Lung (tissue), 12 donors: ENCODE results near the gene PLA2R1. TPM values are rescaled to one million over a fixed set of nuclear protein-coding genes. Genes with fewer than 3 reads are reported as not detected.

Experiments
- ATAC-seq: fragments of 200-7000 bp; cut with Tn5 transposase; one replicate; pipeline ENCODE4 v1.9.1; 2020; ENCODE audit warnings: moderate number of reproducible peaks; ENCODE audit not compliant: insufficient read depth, low FRiP score
- DNase-seq, 3 donors: peaks; one replicate each; pipeline ENCODE4 v3.0.0-alpha.2; 2013 to 2017
- H3K27ac ChIP-seq, 2 donors: one replicate each; pipeline ENCODE4 v1.5.1; 2013; ENCODE audit warnings: mild to moderate bottlenecking in 2 of 2, moderate library complexity in 2 of 2, control low read depth in 1 of 2, inconsistent platforms in 1 of 2, low read depth in 1 of 2, low read length in 1 of 2
- H3K27me3 ChIP-seq, 3 donors: one replicate each; pipeline ENCODE4 v1.5.1; 2013; ENCODE audit warnings: low read length in 2 of 3; ENCODE audit not compliant: control insufficient read depth in 3 of 3, insufficient read depth in 3 of 3
- H3K36me3 ChIP-seq, 4 donors: one replicate each; pipeline ENCODE4 v1.5.1; 2013; ENCODE audit warnings: low read length in 4 of 4, mild to moderate bottlenecking in 1 of 4, moderate library complexity in 1 of 4; ENCODE audit not compliant: control insufficient read depth in 4 of 4, insufficient read depth in 4 of 4
- H3K4me1 ChIP-seq, 5 donors: one replicate each; pipeline ENCODE4 v1.5.1; 2013; ENCODE audit warnings: low read length in 5 of 5, mild to moderate bottlenecking in 2 of 5, moderate library complexity in 1 of 5; ENCODE audit not compliant: control insufficient read depth in 5 of 5, insufficient read depth in 5 of 5
- H3K4me3 ChIP-seq: one replicate; pipeline ENCODE4 v1.5.1; 2013; ENCODE audit warnings: mild to moderate bottlenecking, control low read depth, moderate library complexity
- H3K9ac ChIP-seq, 2 donors: one replicate each; pipeline ENCODE4 v1.5.1; 2013; ENCODE audit warnings: low read length in 2 of 2, control low read depth in 1 of 2; ENCODE audit not compliant: insufficient read depth in 1 of 2
- H3K9me3 ChIP-seq, 4 donors: one replicate each; pipeline ENCODE4 v1.5.1; 2013; ENCODE audit warnings: low read length in 3 of 4, mild to moderate bottlenecking in 1 of 4, moderate library complexity in 1 of 4; ENCODE audit not compliant: control insufficient read depth in 4 of 4, insufficient read depth in 3 of 4
- CTCF ChIP-seq: IDR thresholded peaks from 2 replicates; pipeline ENCODE4 v1.5.1; 2012; ENCODE audit warnings: mild to moderate bottlenecking; ENCODE audit errors: control extremely low read depth, extremely low read depth
- WGBS, 2 donors: extraction: QIAGEN DNeasy Blood & Tissue Kit; methylation state at CpG; one replicate each; pipeline ENCODE4 v1.1.7; 2013; 5-methylcytosine and 5-hydroxymethylcytosine counted together
- polyA plus RNA-seq, 2 donors: library from polyadenylated mRNA; stranded (reverse); fragments of 200-250 nt; gene quantifications; one replicate each; pipeline ENCODE4 v1.2.1, GENCODE V29; 2013
- total RNA-seq, 2 donors: library from RNA; depleted of rRNA in 1 of 2; stranded (reverse); fragments of >200 nt in 1 of 2; gene quantifications; one replicate each; pipeline ENCODE4 v1.2.1, GENCODE V29; 2014 to 2021
- donor health status: control.
- donor health status: control.
- donor health status: Bipolar disorder and iron deficiency.
- donor health status: healthy.
- donor health status: DM: yes; HTN: yes; CAD: no.

The PLA2R1 gene
- total and polyA plus RNA-seq, 4 donors, result 0.79 to 13.5 (median 2.3) TPM

GRCh38 chr2:159953136-159953823, 109.1 kb downstream of the PLA2R1 start:
- H3K4me1 ChIP-seq, result peaks cover 0 to 5% (median 0%) of the 10 kb centered on the region in 5 donors
- WGBS, 2 donors, result 80 to 82% methylated on average over 2 of the region's 2 CpGs
- no peaks in the 10 kb centered on the region for H3K36me3 ChIP-seq
- no peak overlapping the region for H3K9ac ChIP-seq
- no peaks in the 10 kb centered on the region for H3K9me3 ChIP-seq
- ATAC-seq (no peak), DNase-seq (peak in 1 of 3 donors; percentile 33)
- no peak overlapping the region for H3K27ac ChIP-seq
- TF ChIP-seq CTCF, result no peak
- no peak overlapping the region for H3K4me3 ChIP-seq
- no peaks in the 10 kb centered on the region for H3K27me3 ChIP-seq

GRCh38 chr2:159946326-159946999, 116.0 kb downstream of the PLA2R1 start:
- Histone ChIP-seq H3K4me1 (peaks cover 0 to 36% (median 0%) of the 10 kb centered on the region in 5 donors), H3K27ac (peak overlapping the region in 1 of 2 donors; percentile 16), H3K9me3 (no peaks in the 10 kb centered on the region), H3K27me3 (no peaks in the 10 kb centered on the region), H3K4me3 (no peak overlapping the region), H3K9ac (no peak overlapping the region), H3K36me3 (no peaks in the 10 kb centered on the region)
- ATAC-seq (no peak), DNase-seq (peak in 2 of 3 donors; percentile 80 to 87)
- 57 to 74% methylated on average over 1 of the region's 1 CpG for WGBS, 2 donors
- no peak for TF ChIP-seq CTCF

GRCh38 chr2:159944874-159945273, 117.5 kb downstream of the PLA2R1 start:
- Histone ChIP-seq H3K4me1 (peaks cover 0 to 38% (median 0%) of the 10 kb centered on the region in 5 donors), H3K9ac (no peak overlapping the region)
- 86 to 89% methylated on average over 2 of the region's 2 CpGs for WGBS, 2 donors

More at GRCh38 chr2:159944874-159945273, 117.5 kb downstream of the PLA2R1 start:
- TF ChIP-seq CTCF, result no peak
- H3K27me3 ChIP-seq, result no peaks in the 10 kb centered on the region
- H3K4me3 ChIP-seq, result no peak overlapping the region
- ATAC-seq (no peak), DNase-seq (no peak)
- H3K36me3 ChIP-seq, result no peaks in the 10 kb centered on the region
- H3K9me3 ChIP-seq, result no peaks in the 10 kb centered on the region
- no peak overlapping the region for H3K27ac ChIP-seq
